ENCODE measurements around the gene SHISA7. TPM values are rescaled to one million over a fixed set of nuclear protein-coding genes. Genes with fewer than 3 reads are reported as not detected.
A peak's percentile ranks its signal among the peaks of the same experiment; 100 is the strongest.
"Not testable (repeated sequence)": the region's sequence is repeated elsewhere in the genome, so short reads cannot be mapped to it uniquely, and the experiment has no call there.

Gene SHISA7
- total and polyA plus RNA-seq, 10 donors = 0.03 to 0.27 TPM; not detected in 8

DNA sequence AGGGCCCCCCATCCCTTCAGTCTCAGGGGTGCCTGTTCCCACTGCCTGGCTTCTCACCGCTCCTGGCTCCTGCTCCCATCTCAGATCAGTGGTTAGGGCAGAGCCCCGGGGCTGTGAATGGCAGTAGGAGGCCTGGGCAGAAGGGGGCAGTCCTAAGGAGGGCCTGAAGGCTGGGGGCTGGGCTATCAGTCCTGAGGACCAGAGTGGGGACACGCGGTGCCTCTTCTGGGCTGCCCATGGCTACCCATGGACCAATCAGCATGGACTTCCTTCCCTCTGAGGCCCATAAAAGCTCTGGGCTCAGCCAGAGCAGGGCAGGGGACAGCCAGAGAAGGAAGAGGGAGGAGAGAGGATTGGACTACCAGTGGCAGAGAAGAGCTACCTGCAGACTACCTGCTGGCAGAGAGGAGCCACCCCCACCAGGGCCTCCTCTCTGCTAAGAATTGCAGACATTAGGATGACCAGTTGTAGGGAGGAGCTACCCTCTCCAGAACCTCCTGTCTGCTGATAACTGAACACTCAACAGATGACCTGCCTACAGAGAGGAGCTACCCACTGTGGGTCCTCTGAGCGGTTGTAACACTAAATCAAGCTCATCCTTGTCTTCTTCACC is 23.4 kb downstream of the SHISA7 start:
- no peak overlapping the region for H3K27ac ChIP-seq
- peaks cover 0 to 35% (median 0%) of the 10 kb centered on the region in 7 donors for H3K27me3 ChIP-seq (replicated peaks in 1 of 7)
- DNase-seq = no peak
- intact Hi-C loops (cut with DNase I; ENCODE audit: low total_unique reads) = loop anchor here (10.0 kb wide), 1 partner anchor 125 kb away; no protein-coding TSS in a partner anchor
- no peaks in the 10 kb centered on the region for H3K9me3 ChIP-seq
- 71 to 100% (median 79%) methylated on average over 1 to 5 of the region's 5 CpGs for WGBS, 5 donors
- TF ChIP-seq POLR2AphosphoS5 (IDR thresholded peaks at IDR 0.05) (no peak), POLR2A (IDR thresholded peaks at IDR 0.05) (no peak)
- TF ChIP-seq, protein P1, sequence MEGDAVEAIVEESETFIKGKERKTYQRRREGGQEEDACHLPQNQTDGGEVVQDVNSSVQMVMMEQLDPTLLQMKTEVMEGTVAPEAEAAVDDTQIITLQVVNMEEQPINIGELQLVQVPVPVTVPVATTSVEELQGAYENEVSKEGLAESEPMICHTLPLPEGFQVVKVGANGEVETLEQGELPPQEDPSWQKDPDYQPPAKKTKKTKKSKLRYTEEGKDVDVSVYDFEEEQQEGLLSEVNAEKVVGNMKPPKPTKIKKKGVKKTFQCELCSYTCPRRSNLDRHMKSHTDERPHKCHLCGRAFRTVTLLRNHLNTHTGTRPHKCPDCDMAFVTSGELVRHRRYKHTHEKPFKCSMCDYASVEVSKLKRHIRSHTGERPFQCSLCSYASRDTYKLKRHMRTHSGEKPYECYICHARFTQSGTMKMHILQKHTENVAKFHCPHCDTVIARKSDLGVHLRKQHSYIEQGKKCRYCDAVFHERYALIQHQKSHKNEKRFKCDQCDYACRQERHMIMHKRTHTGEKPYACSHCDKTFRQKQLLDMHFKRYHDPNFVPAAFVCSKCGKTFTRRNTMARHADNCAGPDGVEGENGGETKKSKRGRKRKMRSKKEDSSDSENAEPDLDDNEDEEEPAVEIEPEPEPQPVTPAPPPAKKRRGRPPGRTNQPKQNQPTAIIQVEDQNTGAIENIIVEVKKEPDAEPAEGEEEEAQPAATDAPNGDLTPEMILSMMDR (IDR thresholded peaks at IDR 0.05 in 8 of 11, conservative IDR thresholded peaks at IDR 0.05 in 3 of 11) = no peak
- H3K36me3 ChIP-seq = no peaks in the 10 kb centered on the region
- no peak overlapping the region for H3K4me3 ChIP-seq
- peaks cover 0 to 17% (median 0%) of the 10 kb centered on the region in 6 donors for H3K4me1 ChIP-seq

DNA sequence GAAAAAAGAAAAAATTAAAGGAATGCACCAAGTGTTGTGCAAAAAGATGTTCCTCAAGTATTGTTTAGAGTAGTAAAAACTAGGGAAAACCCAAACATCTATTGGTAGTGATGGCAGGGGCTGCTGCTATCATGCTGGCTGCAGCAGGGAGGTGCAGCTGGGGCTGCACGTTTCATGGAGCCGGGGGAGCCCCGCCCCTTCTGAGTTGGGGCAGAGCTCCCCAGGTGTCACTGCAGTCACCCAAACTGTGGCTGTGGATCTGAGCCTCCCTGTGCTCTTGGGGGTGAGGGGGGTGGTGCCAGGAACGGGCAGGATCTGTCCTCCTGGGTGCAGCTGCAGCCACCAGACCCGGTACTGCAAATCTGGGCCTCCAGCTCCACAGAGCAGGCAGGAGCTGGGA is 24.0 kb downstream of the SHISA7 start:
- Histone ChIP-seq H3K9me3 (no peaks in the 10 kb centered on the region), H3K27ac (no peak overlapping the region), H3K4me1 (peaks cover 0 to 17% (median 0%) of the 10 kb centered on the region in 6 donors), H3K4me3 (no peak overlapping the region), H3K27me3 (replicated peaks in 1 of 7) (peaks cover 0 to 28% (median 0%) of the 10 kb centered on the region in 7 donors), H3K36me3 (no peaks in the 10 kb centered on the region)
- WGBS, 5 donors = 60 to 76% (median 64%) methylated on average over 3 to 5 of the region's 5 CpGs
- DNase-seq = no peak
- intact Hi-C loops (cut with DNase I; ENCODE audit: low total_unique reads) = loop anchor here (10.0 kb wide), 1 partner anchor 124 kb away; no protein-coding TSS in a partner anchor
- TF ChIP-seq POLR2A (IDR thresholded peaks at IDR 0.05) (no peak), POLR2AphosphoS5 (IDR thresholded peaks at IDR 0.05) (no peak)
- TF ChIP-seq, protein P1 (IDR thresholded peaks at IDR 0.05 in 8 of 11, conservative IDR thresholded peaks at IDR 0.05 in 3 of 11) = no peak

DNA sequence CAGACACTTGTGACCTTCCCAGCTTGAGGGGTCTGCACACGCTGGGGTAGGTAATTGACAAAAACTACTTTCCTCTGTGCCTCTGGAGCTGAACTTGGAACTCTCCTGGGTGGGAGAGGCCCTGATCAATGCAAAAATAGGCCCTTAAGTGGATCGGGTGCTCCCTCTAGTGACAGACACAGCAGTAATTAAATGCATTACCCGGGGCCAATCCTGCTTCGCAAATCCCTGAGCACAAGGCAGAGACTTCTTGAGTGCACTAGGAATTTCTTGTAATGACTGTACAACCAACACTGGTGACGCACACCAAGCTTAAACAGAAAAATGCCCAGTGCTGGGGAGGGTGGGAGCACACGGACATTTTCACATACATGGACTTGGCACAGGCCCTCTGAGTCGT is 24.9 kb downstream of the SHISA7 start:
- intact Hi-C loops (cut with DNase I; ENCODE audit: low total_unique reads) = loop anchor here (10.0 kb wide), 1 partner anchor 123 kb away; no protein-coding TSS in a partner anchor
- WGBS, 5 donors = 27 to 31% (median 28%) methylated on average over 7 of the region's 7 CpGs

DNA sequence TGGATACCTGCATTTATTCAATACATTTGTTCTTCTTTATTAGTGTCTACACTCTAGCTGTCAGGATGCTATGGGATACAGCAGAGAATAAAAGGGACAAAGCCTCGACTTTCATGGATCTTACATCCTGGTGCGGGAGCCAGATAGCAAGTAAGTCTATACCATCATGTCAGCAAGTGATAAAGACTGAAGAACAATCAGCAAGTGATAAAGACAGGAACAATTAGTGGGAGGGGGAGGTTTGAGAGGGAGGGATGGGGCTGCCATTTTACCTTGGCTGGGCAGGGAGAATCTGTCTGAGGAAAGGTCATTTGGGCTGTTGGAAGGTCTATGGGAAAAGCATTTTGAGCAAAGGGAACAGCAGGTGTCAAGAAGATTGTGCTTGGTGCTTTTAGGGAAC is 32.9 kb downstream of the SHISA7 start:
- DNase-seq = no peak
- TF ChIP-seq, protein P1 (IDR thresholded peaks at IDR 0.05 in 8 of 11, conservative IDR thresholded peaks at IDR 0.05 in 3 of 11) = no peak
- TF ChIP-seq POLR2AphosphoS5 (IDR thresholded peaks at IDR 0.05) = no peak
- no peak for TF ChIP-seq POLR2A (IDR thresholded peaks at IDR 0.05)
- Histone ChIP-seq H3K27me3 (replicated peaks in 1 of 7) (no peaks in the 10 kb centered on the region), H3K36me3 (peaks cover 0 to 13% (median 4%) of the 10 kb centered on the region in 6 donors), H3K4me1 (peaks cover 7 to 27% (median 25%) of the 10 kb centered on the region in 6 donors), H3K27ac (no peak overlapping the region), H3K9me3 (peaks cover 0 to 11% (median 0%) of the 10 kb centered on the region in 8 donors), H3K4me3 (no peak overlapping the region)
- WGBS, 5 donors = 93 to 97% (median 95%) methylated on average over 2 of the region's 2 CpGs
- intact Hi-C loops (cut with DNase I; ENCODE audit: low total_unique reads) = loop anchor here (10.0 kb wide), 1 partner anchor 115 kb away; no protein-coding TSS in a partner anchor

More for the DNA sequence above, 24.9 kb downstream of the SHISA7 start:
- Histone ChIP-seq H3K36me3 (no peaks in the 10 kb centered on the region), H3K4me3 (no peak overlapping the region), H3K4me1 (peaks cover 0 to 17% (median 0%) of the 10 kb centered on the region in 6 donors), H3K27ac (no peak overlapping the region), H3K9me3 (no peaks in the 10 kb centered on the region), H3K27me3 (replicated peaks in 1 of 7) (peaks cover 0 to 27% (median 0%) of the 10 kb centered on the region in 7 donors)
- no peak for DNase-seq
- TF ChIP-seq POLR2AphosphoS5 (IDR thresholded peaks at IDR 0.05) = no peak
- TF ChIP-seq, protein P1 (IDR thresholded peaks at IDR 0.05 in 8 of 11, conservative IDR thresholded peaks at IDR 0.05 in 3 of 11) = peak in 10 of 11 experiments; percentile 36 to 72 (median 62)
- no peak for TF ChIP-seq POLR2A (IDR thresholded peaks at IDR 0.05)

DNA sequence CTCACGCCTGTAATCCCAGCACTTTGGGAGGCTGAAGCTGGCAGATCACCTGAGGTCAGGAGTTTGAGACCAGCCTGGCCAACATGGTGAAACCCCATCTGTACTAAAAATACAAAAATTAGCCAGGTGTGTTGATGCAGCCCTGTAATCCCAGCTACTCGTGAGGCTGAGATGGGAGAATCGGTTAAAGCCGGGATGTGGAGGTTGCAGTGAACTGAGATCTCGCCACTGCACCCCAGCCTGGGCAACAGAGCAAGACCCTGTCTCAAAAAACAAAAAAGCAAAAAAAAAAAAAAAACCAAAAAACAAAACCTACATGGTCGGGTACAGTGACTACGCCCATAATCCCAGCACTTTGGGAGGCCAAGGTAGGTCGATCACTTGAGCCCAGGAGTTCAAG is 33.9 kb downstream of the SHISA7 start:
- Histone ChIP-seq H3K36me3 (peaks cover 0 to 23% (median 5%) of the 10 kb centered on the region in 6 donors), H3K4me1 (peaks cover 7 to 35% (median 25%) of the 10 kb centered on the region in 6 donors), H3K9me3 (peaks cover 0 to 11% (median 0%) of the 10 kb centered on the region in 8 donors), H3K27ac (peak overlapping the region in 2 of 8 donors; percentile 94 to 97)
- intact Hi-C loops (cut with DNase I; ENCODE audit: low total_unique reads); DNase-seq; H3K4me3 ChIP-seq; H3K27me3 ChIP-seq (replicated peaks in 1 of 7): not testable (repeated sequence)
- WGBS, 5 donors = 88 to 99% (median 95%) methylated on average over 8 of the region's 8 CpGs

Data from spleen (tissue), 11 donors.